CD4-positive, alpha-beta T cell treated with Interleukin-2 at 100 ng/mL for 4 hours (primary cell): ENCODE data around the gene SNED1.

ENCODE experiments used
- DNase-seq: peaks from one replicate; pipeline ENCODE4 v3.0.0-alpha.2; 2020; ENCODE audit warnings: low spot score

The SNED1 gene

GRCh38 chr2:241048949-241049343 is 50.5 kb downstream of the SNED1 start:
- DNase-seq: no peak

- DNase-seq: no peak
Measured at GRCh38 chr2:241049739-241050623, 51.6 kb downstream of the SNED1 start.

- DNase-seq: no peak
Measured at GRCh38 chr2:241050624-241051577, 52.5 kb downstream of the SNED1 start.

DNA sequence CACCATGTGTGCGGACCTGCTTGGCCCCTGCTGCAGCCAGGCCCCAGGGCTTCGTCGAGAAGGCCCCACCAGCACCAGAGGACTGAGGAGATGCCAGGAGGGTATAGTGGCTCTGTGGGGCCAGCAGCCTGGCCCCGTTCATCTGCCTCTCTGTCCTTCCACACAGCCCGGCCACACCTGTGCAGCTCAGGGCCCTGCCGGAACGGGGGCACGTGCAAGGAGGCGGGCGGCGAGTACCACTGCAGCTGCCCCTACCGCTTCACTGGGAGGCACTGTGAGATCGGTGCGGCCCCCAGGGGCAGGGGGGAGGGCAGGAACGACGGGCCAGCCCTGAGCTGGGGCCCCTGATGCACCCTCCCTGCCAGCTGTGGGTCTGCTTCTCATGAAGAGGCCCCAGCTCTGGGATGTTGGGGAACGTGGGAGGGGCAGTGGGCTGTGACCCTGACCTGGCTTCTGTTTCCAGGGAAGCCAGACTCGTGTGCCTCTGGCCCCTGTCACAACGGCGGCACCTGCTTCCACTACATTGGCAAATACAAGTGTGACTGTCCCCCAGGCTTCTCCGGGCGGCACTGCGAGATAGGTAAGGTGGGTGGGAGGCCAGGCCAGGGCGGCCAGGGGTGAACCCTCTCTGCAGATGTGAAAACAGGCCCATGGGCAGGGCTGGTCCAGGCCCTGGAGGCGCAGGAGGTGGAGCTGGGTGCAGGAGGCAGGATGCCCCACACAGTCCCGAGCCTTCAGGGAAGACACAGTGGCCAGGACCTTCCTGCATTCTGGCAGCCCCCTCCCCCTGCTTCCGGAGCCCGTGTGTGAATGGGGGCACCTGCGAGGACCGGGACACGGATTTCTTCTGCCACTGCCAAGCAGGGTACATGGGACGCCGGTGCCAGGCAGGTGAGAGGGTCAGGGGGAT is 53.4 kb downstream of the SNED1 start:
- no peak for DNase-seq

- DNase-seq: no peak
Measured at GRCh38 chr2:241052677-241053360, 54.4 kb downstream of the SNED1 start.

DNA sequence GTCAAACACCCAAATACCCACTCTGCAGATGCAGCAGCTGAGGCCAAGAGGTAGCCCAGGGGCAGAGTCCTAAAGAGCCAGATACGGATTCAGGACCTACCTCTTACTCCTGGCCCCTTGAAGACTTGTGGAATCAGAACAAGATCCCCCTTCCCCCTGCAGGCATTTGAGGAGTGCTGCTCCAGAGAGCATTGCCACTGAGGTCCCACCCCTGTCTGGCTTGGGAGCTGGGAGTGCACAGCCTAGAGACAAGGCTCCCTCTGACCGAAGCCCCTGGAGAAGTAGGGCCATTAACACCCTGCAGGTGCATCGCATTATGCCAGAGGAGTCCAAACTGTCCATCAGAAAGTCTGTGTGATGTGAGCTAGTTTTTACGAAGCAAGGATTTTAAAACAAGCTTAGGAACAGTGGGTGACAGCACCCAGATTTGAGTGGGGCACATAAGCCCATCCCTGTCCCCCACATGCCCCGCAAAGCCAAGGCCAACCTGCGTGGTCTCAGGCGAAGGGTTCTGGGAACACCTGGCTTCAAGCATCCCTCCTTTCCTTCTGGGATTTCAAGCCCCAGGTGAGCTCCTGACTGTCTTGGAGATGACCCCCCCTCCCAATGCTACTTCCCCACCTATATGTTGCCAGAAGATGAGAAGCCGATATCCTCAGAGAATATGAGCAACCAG is 55.3 kb downstream of the SNED1 start:
- DNase-seq: no peak

DNA sequence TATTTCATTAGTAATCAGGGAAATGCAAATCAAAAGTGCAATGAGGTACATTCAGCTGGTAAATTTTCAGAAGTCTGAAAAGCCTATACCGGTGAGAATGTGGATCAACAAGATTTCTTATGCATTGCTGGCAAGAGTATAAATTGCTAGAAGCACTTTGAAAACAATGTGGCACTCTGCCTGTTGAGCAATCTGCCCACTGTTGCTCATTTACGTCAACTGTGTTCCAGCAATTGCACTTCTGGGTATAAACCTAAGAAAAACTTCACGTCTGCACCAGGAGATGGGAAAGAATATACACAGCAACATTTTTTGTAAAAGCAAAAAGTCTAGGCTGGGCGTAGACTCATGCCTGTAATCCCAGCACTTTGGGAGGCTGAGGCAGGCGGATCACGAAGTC is 62.9 kb downstream of the SNED1 start:
- no peak for DNase-seq

GRCh38 chr2:241062389-241063092 is 64.1 kb downstream of the SNED1 start:
- DNase-seq: no peak

GRCh38 chr2:241063093-241063551 is 64.7 kb downstream of the SNED1 start:
- no peak for DNase-seq

DNA sequence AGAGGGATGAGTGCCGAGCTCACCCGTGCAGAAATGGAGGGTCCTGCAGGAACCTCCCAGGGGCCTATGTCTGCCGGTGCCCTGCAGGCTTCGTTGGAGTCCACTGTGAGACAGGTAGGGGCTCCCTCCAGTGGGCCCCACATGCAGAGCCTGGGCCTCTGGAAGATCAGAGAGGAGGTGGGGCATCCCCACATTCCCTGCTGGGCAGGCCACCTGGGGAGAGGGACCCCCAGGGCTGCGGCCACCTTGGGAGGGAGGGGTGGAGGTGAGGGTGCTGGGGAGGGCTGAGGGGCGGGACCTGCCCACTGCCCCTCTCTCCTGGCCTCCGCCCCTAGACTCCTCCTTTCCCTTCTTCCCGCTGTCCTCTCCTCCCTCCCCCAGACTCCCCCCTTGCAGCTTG is 65.2 kb downstream of the SNED1 start:
- no peak for DNase-seq

- DNase-seq: peak; percentile 49
Measured at GRCh38 chr2:241064008-241064801, 65.8 kb downstream of the SNED1 start.

- no peak for DNase-seq
Measured at GRCh38 chr2:241064802-241065354, 66.5 kb downstream of the SNED1 start.

GRCh38 chr2:241065355-241065803 is 67.0 kb downstream of the SNED1 start:
- DNase-seq: no peak

GRCh38 chr2:241066171-241066892 is 67.9 kb downstream of the SNED1 start:
- no peak for DNase-seq

- no peak for DNase-seq
Measured at GRCh38 chr2:241066893-241067341, 68.5 kb downstream of the SNED1 start.

- no peak for DNase-seq
Measured at GRCh38 chr2:241067501-241068135, 69.2 kb downstream of the SNED1 start.
